NCI-H460 (cell line): ENCODE data around the gene LYRM4. TPM values are rescaled to one million over a fixed set of nuclear protein-coding genes. Genes with fewer than 3 reads are reported as not detected.

Source experiments
- DNase-seq: peaks from one replicate; pipeline ENCODE4 v3.0.0-alpha.2; 2016; ENCODE audit warnings: low read depth; ENCODE audit errors: extremely low read depth
- total RNA-seq: library from RNA; depleted of rRNA; stranded (reverse); fragments of >200 nt; shearing (Covaris generic); gene quantifications from 2 replicates; pipeline ENCODE4 v1.2.3, GENCODE V29; 2014

LYRM4 gene
- total RNA-seq, 1 experiment from 2014 or later, result 31.6 TPM

- DNase-seq, result no peak
Measured at GRCh38 chr6:5282191-5282623, 21.5 kb upstream of the LYRM4 start.

GRCh38 chr6:5280920-5281319 lies 20.2 kb upstream of the LYRM4 start:
- no peak for DNase-seq

GRCh38 chr6:5279891-5280338 lies 19.2 kb upstream of the LYRM4 start:
- no peak for DNase-seq

- no peak for DNase-seq
Measured at GRCh38 chr6:5278565-5279120, 17.9 kb upstream of the LYRM4 start.

- DNase-seq, result no peak
Measured at GRCh38 chr6:5278047-5278446, 17.3 kb upstream of the LYRM4 start.

GRCh38 chr6:5277589-5277988 lies 16.8 kb upstream of the LYRM4 start:
- no peak for DNase-seq

GRCh38 chr6:5276581-5276980 lies 15.8 kb upstream of the LYRM4 start:
- DNase-seq, result no peak

GRCh38 chr6:5275497-5275896 lies 14.7 kb upstream of the LYRM4 start:
- DNase-seq, result no peak

- DNase-seq, result no peak
Measured at GRCh38 chr6:5274231-5274630, 13.5 kb upstream of the LYRM4 start.

- no peak for DNase-seq
Measured at GRCh38 chr6:5271926-5272325, 11.2 kb upstream of the LYRM4 start.

GRCh38 chr6:5270093-5270680 lies 9.4 kb upstream of the LYRM4 start:
- DNase-seq, result no peak

- DNase-seq, result no peak
Measured at GRCh38 chr6:5266423-5266822, 5.7 kb upstream of the LYRM4 start.

GRCh38 chr6:5261545-5262109 lies 877 bp upstream of the LYRM4 start:
- DNase-seq, result no peak

GRCh38 chr6:5260111-5260620 lies 584 bp downstream of the LYRM4 start:
- peak; percentile 31 for DNase-seq

- no peak for DNase-seq
Measured at GRCh38 chr6:5259428-5259827, 1.3 kb downstream of the LYRM4 start.

- no peak for DNase-seq
Measured at GRCh38 chr6:5257400-5257799, 3.4 kb downstream of the LYRM4 start.

- DNase-seq, result no peak
Measured at GRCh38 chr6:5256952-5257351, 3.8 kb downstream of the LYRM4 start.

- no peak for DNase-seq
Measured at GRCh38 chr6:5250911-5251310, 9.8 kb downstream of the LYRM4 start.

GRCh38 chr6:5250451-5250850 lies 10.3 kb downstream of the LYRM4 start:
- no peak for DNase-seq

- DNase-seq, result no peak
Measured at GRCh38 chr6:5249451-5250122, 11.2 kb downstream of the LYRM4 start.

GRCh38 chr6:5248302-5249098 lies 12.2 kb downstream of the LYRM4 start:
- no peak for DNase-seq
